Kidney (tissue), 14 donors: ENCODE results near the gene NEK7. TPM values are rescaled to one million over a fixed set of nuclear protein-coding genes. Genes with fewer than 3 reads are reported as not detected.

Experiments used
- DNase-seq, 5 donors: peaks; one replicate each; pipeline ENCODE4 v3.0.0-alpha.2; 2013 to 2020
- FAIRE-seq: peaks from 2 replicates; lab custom pipeline; 2012; peaks lifted over from hg19 to GRCh38; lab: Jason Lieb, UNC
- H3K27ac ChIP-seq, 2 donors: one replicate each; pipeline ENCODE4 v1.7.0; 2013; ENCODE audit warnings: low read depth in 2 of 2, low read length in 2 of 2, inconsistent platforms in 1 of 2
- H3K27me3 ChIP-seq: one replicate; pipeline ENCODE4 v1.7.1; 2013; ENCODE audit warnings: low read length, inconsistent platforms; ENCODE audit not compliant: control insufficient read depth, insufficient read depth
- H3K36me3 ChIP-seq, 3 donors: one replicate each; pipeline versions ENCODE4 v1.7.0 to v1.7.1; 2013; ENCODE audit warnings: low read length in 3 of 3, control low read depth in 1 of 3, inconsistent platforms in 1 of 3; ENCODE audit not compliant: insufficient read depth in 3 of 3, control insufficient read depth in 2 of 3
- H3K4me1 ChIP-seq, 3 donors: one replicate each; pipeline versions ENCODE4 v1.7.0 to v1.7.1; 2013; ENCODE audit warnings: low read length in 3 of 3, inconsistent platforms in 1 of 3, low read depth in 1 of 3; ENCODE audit not compliant: control insufficient read depth in 2 of 3, insufficient read depth in 2 of 3
- H3K4me3 ChIP-seq, 3 donors: one replicate each; pipeline versions ENCODE4 v1.7.0 to v1.8.1; 2013; ENCODE audit warnings: low read length in 3 of 3, control low read depth in 1 of 3, inconsistent platforms in 1 of 3
- H3K9ac ChIP-seq, 3 donors: one replicate each; pipeline versions ENCODE4 v1.7.0 to v1.7.1; 2013; ENCODE audit warnings: low read length in 3 of 3, control low read depth in 1 of 3, inconsistent platforms in 1 of 3
- H3K9me3 ChIP-seq, 3 donors: one replicate each; pipeline versions ENCODE4 v1.7.0 to v1.7.1; 2013; ENCODE audit warnings: low read length in 3 of 3, control low read depth in 1 of 3, inconsistent platforms in 1 of 3; ENCODE audit not compliant: control insufficient read depth in 2 of 3, insufficient read depth in 1 of 3
- CTCF ChIP-seq: IDR thresholded peaks from 3 replicates; pipeline ENCODE4 v1.5.1; 2012; ENCODE audit warnings: mild to moderate bottlenecking, moderate library complexity, borderline replicate concordance; ENCODE audit not compliant: insufficient read depth; ENCODE audit errors: extremely low read depth
- intact Hi-C: fragments of 100-400 bp; cut with DNase I; formaldehyde crosslinking; loops from one replicate; pipeline ENCODE4 v1.11.1; 2022
- polyA plus RNA-seq: library from polyadenylated mRNA; stranded (reverse); fragments of 350-450 nt; fragmentation: Illumina TruSeq; extraction: RNeasy Lipid Tissue Mini Kit (QIAGEN cat#74804); gene quantifications from one replicate; pipeline ENCODE4 v1.2.3, GENCODE V29; 2014; ENCODE audit warnings: low read depth, low replicate concordance; ENCODE audit not compliant: insufficient read depth
- total RNA-seq: library from RNA; stranded (reverse); fragmentation: NEBNext Ultra II Directional; extraction: Animal tissue kit (Norgen Biotek cat#: 25700); gene quantifications from one replicate; pipeline ENCODE4 v1.2.1, GENCODE V29; 2021
- donor health status: control.
- donor health status: control.
- donor health status: control.
- donor health status: control.
- donor health status: control.
- donor health status: DM: yes; HTN: yes; CAD: no.
- donor health status: Normal renal cell carcinoma (clear cell type).

NEK7 gene
- total and polyA plus RNA-seq, 2 donors from 2014 or later = 17.3 to 65.5 TPM

- FAIRE-seq = no peak
- no peak overlapping the region for H3K27ac ChIP-seq
- no peaks in the 10 kb centered on the region for H3K4me1 ChIP-seq
- H3K27me3 ChIP-seq = no peaks in the 10 kb centered on the region
- H3K9me3 ChIP-seq = no peaks in the 10 kb centered on the region
- H3K9ac ChIP-seq = no peak overlapping the region
- no peak for TF ChIP-seq CTCF
- intact Hi-C loops = no loop called here
- DNase-seq = no peak
- no peak overlapping the region for H3K4me3 ChIP-seq
- no peaks in the 10 kb centered on the region for H3K36me3 ChIP-seq
These were observed 189.4 kb downstream of the NEK7 start for GRCh38 chr1:198346178-198346577.

GRCh38 chr1:198350456-198350855 is 193.7 kb downstream of the NEK7 start:
- Histone ChIP-seq H3K27me3 (no peaks in the 10 kb centered on the region), H3K4me3 (no peak overlapping the region), H3K36me3 (no peaks in the 10 kb centered on the region), H3K27ac (no peak overlapping the region), H3K4me1 (no peaks in the 10 kb centered on the region), H3K9me3 (no peaks in the 10 kb centered on the region), H3K9ac (no peak overlapping the region)
- DNase-seq = no peak
- FAIRE-seq = no peak
- TF ChIP-seq CTCF = no peak
- intact Hi-C loops = no loop called here

- no peak overlapping the region for H3K4me3 ChIP-seq
- FAIRE-seq (no peak), DNase-seq (no peak)
- no peak for TF ChIP-seq CTCF
- no peaks in the 10 kb centered on the region for H3K9me3 ChIP-seq
- no peak overlapping the region for H3K9ac ChIP-seq
- intact Hi-C loops = no loop called here
- H3K27ac ChIP-seq = no peak overlapping the region
- no peaks in the 10 kb centered on the region for H3K4me1 ChIP-seq
- H3K36me3 ChIP-seq = no peaks in the 10 kb centered on the region
- no peaks in the 10 kb centered on the region for H3K27me3 ChIP-seq
These were observed 196.3 kb downstream of the NEK7 start for GRCh38 chr1:198352975-198353695.
